Right ventricle myocardium superior (tissue), 1 donor: ENCODE measurements around the gene SACM1L. TPM values are rescaled to one million over a fixed set of nuclear protein-coding genes. Genes with fewer than 3 reads are reported as not detected.
"Not testable (repeated sequence)": the region's sequence is repeated elsewhere in the genome, so short reads cannot be mapped to it uniquely, and the experiment has no call there.

ENCODE experiments used
- ATAC-seq: fragments of 200-7000 bp; cut with Tn5 transposase; one replicate; pipeline ENCODE4 v1.9.1; 2020; ENCODE audit warnings: mild to moderate bottlenecking; ENCODE audit not compliant: poor library complexity
- DNase-seq: peaks from one replicate; pipeline ENCODE4 v3.0.0-alpha.2; 2020
- intact Hi-C: fragments of 100-400 bp; cut with DNase I; formaldehyde crosslinking; loops from one replicate; pipeline ENCODE4 v1.11.2; 2022
- total RNA-seq: library from RNA; stranded (reverse); fragmentation: NEBNext Ultra II Directional; extraction: Animal tissue kit (Norgen Biotek cat#: 25700); gene quantifications from one replicate; pipeline ENCODE4 v1.2.1, GENCODE V29; 2021
- donor health status: DM: no; HTN: yes; CAD: no; lungs with severe emphysema.

Gene SACM1L
- total RNA-seq, 1 donor from 2014 or later = 27.5 TPM

GRCh38 chr3:45757141-45757540, 67.9 kb downstream of the SACM1L start:
- DNase-seq, intact Hi-C loops, ATAC-seq: not testable (repeated sequence)

- no peak for DNase-seq
- no peak for ATAC-seq
- intact Hi-C loops = no loop called here
These were observed 69.7 kb downstream of the SACM1L start for GRCh38 chr3:45758871-45759270.

GRCh38 chr3:45759851-45760250, 70.7 kb downstream of the SACM1L start:
- intact Hi-C loops = loop anchor here (2.0 to 10.0 kb wide), 3 partner anchors 73 to 325 kb away; no protein-coding TSS in a partner anchor
- ATAC-seq (no peak), DNase-seq (no peak)

- DNase-seq (no peak), ATAC-seq (peak; percentile 90)
- intact Hi-C loops = loop anchor here (2.0 to 10.0 kb wide), 3 partner anchors 72 to 324 kb away; no protein-coding TSS in a partner anchor
These were observed 71.9 kb downstream of the SACM1L start for GRCh38 chr3:45760878-45761711.

GRCh38 chr3:45761831-45762230, 72.6 kb downstream of the SACM1L start:
- ATAC-seq (no peak), DNase-seq (no peak)
- intact Hi-C loops = loop anchor here (2.0 to 10.0 kb wide), 3 partner anchors 71 to 323 kb away; no protein-coding TSS in a partner anchor

- DNase-seq (no peak), ATAC-seq (no peak)
- intact Hi-C loops = loop anchor here (5.0 to 10.0 kb wide), 2 partner anchors 165 to 322 kb away; no protein-coding TSS in a partner anchor
These were observed 73.6 kb downstream of the SACM1L start for GRCh38 chr3:45762647-45763302.

- intact Hi-C loops = loop anchor here (5.0 to 10.0 kb wide), 2 partner anchors 164 to 322 kb away; no protein-coding TSS in a partner anchor
- ATAC-seq (no peak), DNase-seq (no peak)
These were observed 74.1 kb downstream of the SACM1L start for GRCh38 chr3:45763303-45763675.

GRCh38 chr3:45765266-45765851, 76.2 kb downstream of the SACM1L start:
- no peak for ATAC-seq
- intact Hi-C loops = loop anchor here (10.0 kb wide), 1 partner anchor 319 kb away; no protein-coding TSS in a partner anchor
- DNase-seq = no peak

- DNase-seq (no peak), ATAC-seq (no peak)
- intact Hi-C loops = loop anchor here (10.0 kb wide), 1 partner anchor 319 kb away; no protein-coding TSS in a partner anchor
These were observed 76.8 kb downstream of the SACM1L start for GRCh38 chr3:45765958-45766357.

GRCh38 chr3:45771166-45771775, 82.1 kb downstream of the SACM1L start:
- DNase-seq (no peak), ATAC-seq (no peak)
- intact Hi-C loops = no loop called here

GRCh38 chr3:45771831-45772230, 82.6 kb downstream of the SACM1L start:
- ATAC-seq = no peak
- no peak for DNase-seq
- intact Hi-C loops = no loop called here

- DNase-seq = no peak
- ATAC-seq = no peak
- intact Hi-C loops = no loop called here
These were observed 83.3 kb downstream of the SACM1L start for GRCh38 chr3:45772341-45773035.

GRCh38 chr3:45773072-45773471, 83.9 kb downstream of the SACM1L start:
- DNase-seq = no peak
- ATAC-seq = no peak
- intact Hi-C loops = no loop called here

- DNase-seq = no peak
- intact Hi-C loops = no loop called here
These were observed 84.7 kb downstream of the SACM1L start for GRCh38 chr3:45773714-45774449.

GRCh38 chr3:45774581-45775521, 85.7 kb downstream of the SACM1L start:
- no peak for DNase-seq
- ATAC-seq = no peak
- intact Hi-C loops = no loop called here

More at GRCh38 chr3:45773714-45774449, 84.7 kb downstream of the SACM1L start:
- ATAC-seq = no peak

- DNase-seq (no peak), ATAC-seq (no peak)
- intact Hi-C loops = no loop called here
These were observed 86.5 kb downstream of the SACM1L start for GRCh38 chr3:45775571-45776300.
